ENCODE measurements around the gene CFAP410.

Gene CFAP410

DNA sequence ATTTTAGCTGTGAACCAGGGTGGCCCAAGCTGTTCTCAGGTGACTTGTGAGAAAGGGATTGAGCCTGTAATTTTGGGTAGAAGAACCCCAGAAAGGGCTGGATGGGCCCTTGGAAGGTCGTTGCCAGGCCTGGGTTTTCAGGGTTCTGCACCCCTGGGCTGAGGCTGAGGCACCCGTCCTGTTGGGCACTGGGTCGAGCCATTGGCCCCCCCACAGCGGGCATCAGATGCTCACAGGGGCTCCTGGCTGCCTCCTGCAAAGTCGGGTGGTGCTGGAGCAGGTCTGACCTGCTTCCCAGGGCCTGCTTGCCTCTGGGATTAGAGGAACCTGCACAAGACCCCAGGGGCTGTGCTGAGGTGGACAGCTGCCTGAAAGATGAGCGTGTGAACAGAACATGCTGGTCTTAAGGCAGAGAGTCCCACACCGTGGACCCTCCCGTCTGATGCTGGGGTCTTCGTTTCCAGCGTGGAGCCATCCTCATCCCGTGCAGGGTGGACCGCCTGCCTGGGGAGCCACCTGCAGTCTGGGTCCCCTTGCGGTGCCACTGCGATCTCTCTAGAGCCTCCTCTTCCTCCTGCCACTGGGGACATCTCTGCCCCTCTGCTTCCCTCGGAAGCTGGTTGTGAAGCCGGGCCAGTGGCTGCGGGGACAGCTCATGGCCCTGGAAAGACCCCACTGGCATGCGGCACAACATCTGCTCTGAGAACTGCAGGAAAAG is 12.5 kb upstream of the CFAP410 start:
- no peaks in the 10 kb centered on the region for H4K20me1 ChIP-seq (ENCODE audit: control insufficient read depth, insufficient read depth, low read depth, low read length)
- TF ChIP-seq CTCF (IDR thresholded peaks at IDR 0.05; ENCODE audit: low read depth, low read length, poor library complexity, severe bottlenecking) (no peak), EZH2phosphoT487 (IDR thresholded peaks at IDR 0.05; ENCODE audit: borderline replicate concordance, low read length) (no peak)
- no peak overlapping the region for H3K4me3 ChIP-seq (ENCODE audit: low read length)
- no peaks in the 10 kb centered on the region for H3F3A ChIP-seq (ENCODE audit: control insufficient read depth, insufficient read depth)
- H3K9me3 ChIP-seq (ENCODE audit: control insufficient read depth, insufficient read depth, low read length) = no peaks in the 10 kb centered on the region
- H3K36me3 ChIP-seq (ENCODE audit: control insufficient read depth, low read length) = no peaks in the 10 kb centered on the region
- H3K4me1 ChIP-seq (ENCODE audit: control insufficient read depth, low read length) = peaks cover 30% of the 10 kb centered on the region
- no peaks in the 10 kb centered on the region for H3K27me3 ChIP-seq (ENCODE audit: control insufficient read depth, low read length)
- H3K9me2 ChIP-seq (replicated peaks; ENCODE audit: control insufficient read depth, low read length) = no peaks in the 10 kb centered on the region
- no peak overlapping the region for H3K27ac ChIP-seq (ENCODE audit: low read depth, low read length)
- no peaks in the 10 kb centered on the region for H3K79me2 ChIP-seq (ENCODE audit: control insufficient read depth, low read length)
- H3K4me2 ChIP-seq (ENCODE audit: low read length) = no peak overlapping the region

- Histone ChIP-seq H4K20me1 (ENCODE audit: control insufficient read depth, insufficient read depth, low read depth, low read length) (no peaks in the 10 kb centered on the region), H3K9me3 (ENCODE audit: control insufficient read depth, insufficient read depth, low read length) (no peaks in the 10 kb centered on the region), H3K79me2 (ENCODE audit: control insufficient read depth, low read length) (no peaks in the 10 kb centered on the region), H3K9me2 (replicated peaks; ENCODE audit: control insufficient read depth, low read length) (no peaks in the 10 kb centered on the region), H3K27ac (ENCODE audit: low read depth, low read length) (no peak overlapping the region), H3K4me3 (ENCODE audit: low read length) (no peak overlapping the region), H3K27me3 (ENCODE audit: control insufficient read depth, low read length) (no peaks in the 10 kb centered on the region), H3K4me1 (ENCODE audit: control insufficient read depth, low read length) (peaks cover 30% of the 10 kb centered on the region), H3K36me3 (ENCODE audit: control insufficient read depth, low read length) (no peaks in the 10 kb centered on the region), H3K4me2 (ENCODE audit: low read length) (no peak overlapping the region), H3F3A (ENCODE audit: control insufficient read depth, insufficient read depth) (no peaks in the 10 kb centered on the region)
- TF ChIP-seq EZH2phosphoT487 (IDR thresholded peaks at IDR 0.05; ENCODE audit: borderline replicate concordance, low read length) = no peak
- TF ChIP-seq CTCF (IDR thresholded peaks at IDR 0.05; ENCODE audit: low read depth, low read length, poor library complexity, severe bottlenecking) = no peak
These were observed 11.7 kb upstream of the CFAP410 start for GRCh38 chr21:44350773-44351481.

GRCh38 chr21:44349847-44350772 is 10.9 kb upstream of the CFAP410 start:
- TF ChIP-seq CTCF (IDR thresholded peaks at IDR 0.05; ENCODE audit: low read depth, low read length, poor library complexity, severe bottlenecking) = no peak
- no peak for TF ChIP-seq EZH2phosphoT487 (IDR thresholded peaks at IDR 0.05; ENCODE audit: borderline replicate concordance, low read length)
- Histone ChIP-seq H3K79me2 (ENCODE audit: control insufficient read depth, low read length) (no peaks in the 10 kb centered on the region), H3F3A (ENCODE audit: control insufficient read depth, insufficient read depth) (no peaks in the 10 kb centered on the region), H3K4me3 (ENCODE audit: low read length) (no peak overlapping the region), H3K36me3 (ENCODE audit: control insufficient read depth, low read length) (no peaks in the 10 kb centered on the region), H3K27ac (ENCODE audit: low read depth, low read length) (no peak overlapping the region), H3K9me3 (ENCODE audit: control insufficient read depth, insufficient read depth, low read length) (no peaks in the 10 kb centered on the region), H4K20me1 (ENCODE audit: control insufficient read depth, insufficient read depth, low read depth, low read length) (no peaks in the 10 kb centered on the region), H3K4me1 (ENCODE audit: control insufficient read depth, low read length) (peaks cover 24% of the 10 kb centered on the region), H3K27me3 (ENCODE audit: control insufficient read depth, low read length) (no peaks in the 10 kb centered on the region), H3K9me2 (replicated peaks; ENCODE audit: control insufficient read depth, low read length) (no peaks in the 10 kb centered on the region), H3K4me2 (ENCODE audit: low read length) (no peak overlapping the region)
